ENCODE data around the gene MARCHF2. TPM values are rescaled to one million over a fixed set of nuclear protein-coding genes. Genes with fewer than 3 reads are reported as not detected.

Gene MARCHF2
- polyA plus RNA-seq, 1 of the 3 experiments (the other 2 are of a cell fraction), result 57.2 TPM

DNA sequence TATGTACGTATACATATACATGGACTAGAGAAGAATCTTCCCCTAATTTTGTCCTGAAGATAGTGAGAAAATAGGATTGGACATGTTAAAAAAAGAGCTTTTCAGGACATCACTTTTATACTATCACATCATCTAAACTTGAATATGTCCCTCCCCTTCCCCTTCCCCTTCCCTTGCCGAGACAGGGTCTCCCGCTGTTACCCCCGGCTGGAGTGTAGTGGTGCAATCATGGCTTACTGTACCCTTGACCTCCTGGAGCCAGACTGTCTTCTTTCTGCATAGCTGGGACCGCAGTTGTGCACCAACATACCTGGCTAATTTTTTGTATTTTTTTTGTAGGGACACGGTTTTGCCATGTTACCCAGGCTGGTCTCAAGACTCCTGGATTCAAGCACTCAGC, 38.3 kb downstream of the MARCHF2 start:
- H3K9me2 ChIP-seq, result no peaks in the 10 kb centered on the region
- 0 out of 2 replicates have a peak overlapping the region, but pooled peaks have one; percentile 30 for H3K4me2 ChIP-seq
- H3K27ac ChIP-seq (ENCODE audit: low read depth in 2 of 2, low read length in 1 of 2), result peak overlapping the region in 1 of 2 experiments; percentile 13; a peak in 1 of 4 replicates
- no peak overlapping the region for H3K9ac ChIP-seq
- peaks cover 25% of the 10 kb centered on the region for H3F3A ChIP-seq (replicated peaks; ENCODE audit: insufficient read depth)
- H3K9me3 ChIP-seq, result no peaks in the 10 kb centered on the region
- TF ChIP-seq NRF1 (IDR thresholded peaks at IDR 0.05; ENCODE audit: low read depth, low read length), result no peak
- ChIA-PET POLR2A (no interaction called here), CTCF (interaction anchor here (0.6 to 1.1 kb wide), 4 partner anchors 16 to 184 kb away, joined by 3 to 5 read pairs (median 3); no protein-coding TSS in a partner anchor)
- peaks cover 98% of the 10 kb centered on the region for H4K20me1 ChIP-seq (ENCODE audit: insufficient read depth)
- peaks cover 39 to 40% of the 10 kb centered on the region in 2 experiments for H3K36me3 ChIP-seq (replicated peaks in 1 of 2; ENCODE audit: control insufficient read depth in 1 of 2, insufficient read depth in 2 of 2, low read length in 1 of 2)
- 80% methylated on average over 5 of the region's 6 CpGs for WGBS (ENCODE audit: low lambda C conversion rate)
- H3K27me3 ChIP-seq (ENCODE audit: insufficient read depth), result no peaks in the 10 kb centered on the region
- H3K4me1 ChIP-seq (ENCODE audit: control insufficient read depth in 1 of 2, insufficient read depth in 2 of 2, low read depth in 1 of 2, low read length in 1 of 2), result peaks cover 11 to 15% of the 10 kb centered on the region in 2 experiments; a peak in 3 of 4 replicates
- H3K79me2 ChIP-seq (ENCODE audit: insufficient read depth), result peaks cover 99% of the 10 kb centered on the region
- no peak for DNase-seq
- H3K4me3 ChIP-seq (ENCODE audit: low read depth in 2 of 2, low read length in 1 of 2), result no peak overlapping the region
- no peak overlapping the region for H2AFZ ChIP-seq (ENCODE audit: low read depth)

DNA sequence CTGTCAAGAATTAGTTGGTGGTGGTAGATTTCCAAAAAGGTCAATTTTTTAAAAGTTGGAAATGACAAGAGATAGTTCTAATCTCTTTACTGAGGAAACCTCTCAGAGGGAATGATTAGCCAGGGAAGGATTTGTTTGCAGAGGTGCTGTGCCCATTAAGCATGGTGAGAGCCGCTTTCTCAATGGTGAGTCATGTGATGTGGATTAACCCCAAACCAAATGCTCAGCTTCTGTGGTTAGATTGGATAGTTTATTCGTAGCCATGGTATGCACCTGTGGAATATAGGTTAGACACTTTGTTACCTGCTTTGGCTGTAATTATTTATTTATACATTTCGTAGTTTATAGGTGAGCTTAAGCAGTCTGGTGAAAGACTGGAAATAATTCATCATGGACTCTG, 38.8 kb downstream of the MARCHF2 start:
- no peak for DNase-seq
- 0 out of 2 replicates have a peak overlapping the region, but pooled peaks have one; percentile 30 for H3K4me2 ChIP-seq
- H3K9me3 ChIP-seq, result no peaks in the 10 kb centered on the region
- H3F3A ChIP-seq (replicated peaks; ENCODE audit: insufficient read depth), result peaks cover 20% of the 10 kb centered on the region
- no peak overlapping the region for H3K4me3 ChIP-seq (ENCODE audit: low read depth in 2 of 2, low read length in 1 of 2)
- H3K36me3 ChIP-seq (replicated peaks in 1 of 2; ENCODE audit: control insufficient read depth in 1 of 2, insufficient read depth in 2 of 2, low read length in 1 of 2), result peaks cover 39 to 40% of the 10 kb centered on the region in 2 experiments
- CTCF ChIA-PET, result interaction anchor here (0.6 to 1.0 kb wide), 3 partner anchors 16 to 185 kb away, joined by 3 read pairs; no protein-coding TSS in a partner anchor
- peaks cover 99% of the 10 kb centered on the region for H3K79me2 ChIP-seq (ENCODE audit: insufficient read depth)
- peaks cover 98% of the 10 kb centered on the region for H4K20me1 ChIP-seq (ENCODE audit: insufficient read depth)
- no peak overlapping the region for H3K9ac ChIP-seq
- 57% methylated on average over 3 of the region's 3 CpGs for WGBS (ENCODE audit: low lambda C conversion rate)
- peak overlapping the region in 1 of 2 experiments; percentile 13; a peak in 1 of 4 replicates for H3K27ac ChIP-seq (ENCODE audit: low read depth in 2 of 2, low read length in 1 of 2)
- no peak overlapping the region for H2AFZ ChIP-seq (ENCODE audit: low read depth)
- POLR2A ChIA-PET, result no interaction called here
- no peaks in the 10 kb centered on the region for H3K9me2 ChIP-seq
- H3K4me1 ChIP-seq (ENCODE audit: control insufficient read depth in 1 of 2, insufficient read depth in 2 of 2, low read depth in 1 of 2, low read length in 1 of 2), result peaks cover 10 to 12% of the 10 kb centered on the region in 2 experiments; a peak in 3 of 4 replicates
- TF ChIP-seq TCF12 (IDR thresholded peaks at IDR 0.05), result no peak
- TF ChIP-seq, protein P1, sequence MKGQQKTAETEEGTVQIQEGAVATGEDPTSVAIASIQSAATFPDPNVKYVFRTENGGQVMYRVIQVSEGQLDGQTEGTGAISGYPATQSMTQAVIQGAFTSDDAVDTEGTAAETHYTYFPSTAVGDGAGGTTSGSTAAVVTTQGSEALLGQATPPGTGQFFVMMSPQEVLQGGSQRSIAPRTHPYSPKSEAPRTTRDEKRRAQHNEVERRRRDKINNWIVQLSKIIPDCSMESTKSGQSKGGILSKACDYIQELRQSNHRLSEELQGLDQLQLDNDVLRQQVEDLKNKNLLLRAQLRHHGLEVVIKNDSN (IDR thresholded peaks at IDR 0.05; ENCODE audit: borderline replicate concordance, low read depth), result peak; percentile 24; the same call in 1 of the 2 replicates
- H3K27me3 ChIP-seq (ENCODE audit: insufficient read depth), result no peaks in the 10 kb centered on the region

DNA sequence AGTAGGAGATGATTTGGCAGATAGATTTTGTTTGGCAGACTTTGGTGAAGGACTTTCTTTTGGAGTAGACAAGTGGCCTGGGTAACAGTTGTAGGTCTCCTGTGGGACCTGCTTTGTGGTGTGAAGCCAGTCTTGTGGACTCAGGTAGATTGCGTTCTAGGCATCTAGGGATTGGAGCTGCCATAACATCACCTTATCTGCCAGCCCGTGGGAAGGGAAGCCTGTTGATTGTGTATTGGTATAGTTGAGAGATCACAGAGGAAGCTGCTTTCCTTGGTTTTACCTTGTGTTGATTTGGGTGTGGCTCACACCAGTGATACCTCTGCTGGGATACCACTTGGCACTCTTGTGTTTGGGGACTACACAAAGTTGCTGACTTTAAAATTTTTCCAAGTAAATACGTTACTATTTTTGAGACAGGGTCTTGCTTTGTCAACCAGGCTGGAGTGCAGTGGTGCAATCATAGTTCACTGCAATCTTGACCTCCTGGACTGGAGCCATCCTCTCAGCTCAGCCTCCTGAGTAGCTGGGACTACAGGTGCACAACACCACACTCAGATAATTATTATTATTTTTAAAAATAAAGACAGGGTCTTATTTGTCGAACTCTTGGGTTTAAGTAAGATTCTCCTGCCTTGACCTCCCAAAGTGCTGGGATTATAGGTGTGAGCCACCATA, 39.5 kb downstream of the MARCHF2 start:
- peaks cover 3 to 10% of the 10 kb centered on the region in 2 experiments; a peak in 2 of 4 replicates for H3K4me1 ChIP-seq (ENCODE audit: control insufficient read depth in 1 of 2, insufficient read depth in 2 of 2, low read depth in 1 of 2, low read length in 1 of 2)
- H4K20me1 ChIP-seq (ENCODE audit: insufficient read depth), result peaks cover 98% of the 10 kb centered on the region
- peaks cover 35 to 42% of the 10 kb centered on the region in 2 experiments for H3K36me3 ChIP-seq (replicated peaks in 1 of 2; ENCODE audit: control insufficient read depth in 1 of 2, insufficient read depth in 2 of 2, low read length in 1 of 2)
- DNase-seq, result no peak
- H3K9ac ChIP-seq, result no peak overlapping the region
- H3K27ac ChIP-seq (ENCODE audit: low read depth in 2 of 2, low read length in 1 of 2), result no peak overlapping the region
- no peak for TF ChIP-seq POLR2AphosphoS5 (IDR thresholded peaks at IDR 0.05; ENCODE audit: low read depth, low read length)
- no peaks in the 10 kb centered on the region for H3K9me3 ChIP-seq
- H3K4me3 ChIP-seq (ENCODE audit: low read depth in 2 of 2, low read length in 1 of 2), result no peak overlapping the region
- H3K9me2 ChIP-seq, result no peaks in the 10 kb centered on the region
- H2AFZ ChIP-seq (ENCODE audit: low read depth), result no peak overlapping the region
- CTCF ChIA-PET, result interaction anchor here (1.0 to 1.2 kb wide), 2 partner anchors 51 to 128 kb away, joined by 3 to 4 read pairs; no protein-coding TSS in a partner anchor
- 89% methylated on average over 4 of the region's 4 CpGs for WGBS (ENCODE audit: low lambda C conversion rate)
- H3K4me2 ChIP-seq, result no peak overlapping the region
- POLR2A ChIA-PET, result no interaction called here
- H3K27me3 ChIP-seq (ENCODE audit: insufficient read depth), result no peaks in the 10 kb centered on the region
- H3F3A ChIP-seq (replicated peaks; ENCODE audit: insufficient read depth), result peaks cover 18% of the 10 kb centered on the region
- peaks cover 99% of the 10 kb centered on the region for H3K79me2 ChIP-seq (ENCODE audit: insufficient read depth)
